Measurements from ENCODE around the gene HRH1. TPM values are rescaled to one million over a fixed set of nuclear protein-coding genes. Genes with fewer than 3 reads are reported as not detected.

The HRH1 gene
- total and polyA plus RNA-seq, 2 donors (not counting 1 experiment from before 2014, with no cell fraction given) = not detected

- Mint-ChIP-seq H3K4me1 (peaks cover 15% of the 10 kb centered on the region), H3K27me3 (peaks cover 35% of the 10 kb centered on the region), H3K9me3 (ENCODE audit: insufficient read depth) (no peaks in the 10 kb centered on the region), H3K27ac (no peak overlapping the region), H3K4me3 (no peak overlapping the region)
- Histone ChIP-seq H3K9ac (ENCODE audit: low read length) (no peak overlapping the region), H3K27me3 (replicated peaks in 1 of 4; ENCODE audit: control extremely low read depth in 1 of 4, control insufficient read depth in 3 of 4, insufficient read depth in 4 of 4, low read length in 3 of 4) (peaks cover 0 to 18% (median 10%) of the 10 kb centered on the region in 4 experiments), H3K79me2 (ENCODE audit: control insufficient read depth, insufficient read depth, low read length) (no peaks in the 10 kb centered on the region), H4K20me1 (ENCODE audit: control insufficient read depth, insufficient read depth, low read length, poor library complexity, severe bottlenecking) (no peaks in the 10 kb centered on the region), H2AFZ (ENCODE audit: insufficient read depth, low read depth, low read length, poor library complexity, severe bottlenecking) (no peak overlapping the region), H3K4me1 (ENCODE audit: control insufficient read depth in 2 of 2, insufficient read depth in 2 of 2, low read length in 2 of 2) (peaks cover 12 to 14% of the 10 kb centered on the region in 2 donors), H3K36me3 (replicated peaks in 1 of 2; ENCODE audit: control extremely low read depth in 1 of 2, control insufficient read depth in 1 of 2, extremely low read depth in 1 of 2, insufficient read depth in 2 of 2, low read length in 1 of 2) (no peaks in the 10 kb centered on the region), H3K4me2 (replicated peaks; ENCODE audit: low read depth, low read length, poor library complexity, severe bottlenecking) (no peak overlapping the region), H3K27ac (ENCODE audit: low read length in 2 of 2) (no peak overlapping the region), H3K4me3 (ENCODE audit: control extremely low read depth in 1 of 5, extremely low read depth in 1 of 5, insufficient read depth in 1 of 5, low read depth in 2 of 5, low read length in 4 of 5) (no peak overlapping the region), H3K9me3 (ENCODE audit: control extremely low read depth in 1 of 3, control insufficient read depth in 2 of 3, insufficient read depth in 1 of 3, low read length in 2 of 3) (no peaks in the 10 kb centered on the region)
- WGBS (ENCODE audit: insufficient coverage) = 97% methylated on average over 6 of the region's 7 CpGs
- DNase-seq (no peak), ATAC-seq (ENCODE audit: low read depth) (no peak)
- CTCF ChIA-PET = interaction anchor here (1.0 kb wide), 1 partner anchor 185 kb away, joined by 5 read pairs; no protein-coding TSS in a partner anchor
- TF ChIP-seq EZH2 (IDR thresholded peaks at IDR 0.05; ENCODE audit: borderline replicate concordance, insufficient read depth, low read depth, low read length, poor library complexity, severe bottlenecking) (no peak), CTCF (IDR thresholded peaks at IDR 0.05) (no peak)
- POLR2A ChIA-PET = no interaction called here
- intact Hi-C loops (cut with micrococcal nuclease) = no loop called here
These were observed 4.0 kb upstream of the HRH1 start for GRCh38 chr3:11150256-11150655.

- no peaks in the 10 kb centered on the region for H3K36me3 ChIP-seq (replicated peaks in 1 of 2; ENCODE audit: control extremely low read depth in 1 of 2, control insufficient read depth in 1 of 2, extremely low read depth in 1 of 2, insufficient read depth in 2 of 2, low read length in 1 of 2)
- H4K20me1 ChIP-seq (ENCODE audit: control insufficient read depth, insufficient read depth, low read length, poor library complexity, severe bottlenecking) = no peaks in the 10 kb centered on the region
- H3K9me3 ChIP-seq (ENCODE audit: control extremely low read depth in 1 of 3, control insufficient read depth in 2 of 3, insufficient read depth in 1 of 3, low read length in 2 of 3) = no peaks in the 10 kb centered on the region
- H3K4me1 ChIP-seq (ENCODE audit: control insufficient read depth in 2 of 2, insufficient read depth in 2 of 2, low read length in 2 of 2) = peaks cover 16 to 20% of the 10 kb centered on the region in 2 donors
- intact Hi-C loops (cut with micrococcal nuclease) = no loop called here
- no peaks in the 10 kb centered on the region for H3K79me2 ChIP-seq (ENCODE audit: control insufficient read depth, insufficient read depth, low read length)
- no peak overlapping the region for H3K4me2 ChIP-seq (replicated peaks; ENCODE audit: low read depth, low read length, poor library complexity, severe bottlenecking)
- TF ChIP-seq CTCF (IDR thresholded peaks at IDR 0.05) = no peak
- no peak for TF ChIP-seq EZH2 (IDR thresholded peaks at IDR 0.05; ENCODE audit: borderline replicate concordance, insufficient read depth, low read depth, low read length, poor library complexity, severe bottlenecking)
- ChIA-PET POLR2A (no interaction called here), CTCF (no interaction called here)
- no peak overlapping the region for H3K4me3 ChIP-seq (ENCODE audit: control extremely low read depth in 1 of 5, extremely low read depth in 1 of 5, insufficient read depth in 1 of 5, low read depth in 2 of 5, low read length in 4 of 5)
- Mint-ChIP-seq H3K27me3 (peaks cover 53% of the 10 kb centered on the region), H3K9me3 (ENCODE audit: insufficient read depth) (no peaks in the 10 kb centered on the region), H3K4me3 (no peak overlapping the region), H3K27ac (no peak overlapping the region), H3K4me1 (peaks cover 20% of the 10 kb centered on the region)
- ATAC-seq (ENCODE audit: low read depth) (no peak), DNase-seq (no peak)
- no peak overlapping the region for H3K9ac ChIP-seq (ENCODE audit: low read length)
- WGBS (ENCODE audit: insufficient coverage) = no CpG with 5 or more reads among the region's 2 CpGs
- peaks cover 0 to 34% (median 17%) of the 10 kb centered on the region in 4 experiments for H3K27me3 ChIP-seq (replicated peaks in 1 of 4; ENCODE audit: control extremely low read depth in 1 of 4, control insufficient read depth in 3 of 4, insufficient read depth in 4 of 4, low read length in 3 of 4)
- H3K27ac ChIP-seq (ENCODE audit: low read length in 2 of 2) = no peak overlapping the region
- H2AFZ ChIP-seq (ENCODE audit: insufficient read depth, low read depth, low read length, poor library complexity, severe bottlenecking) = no peak overlapping the region
These were observed 2.0 kb upstream of the HRH1 start for GRCh38 chr3:11152301-11152700.
